Measurements from ENCODE around the gene AQP7.

Gene AQP7

DNA sequence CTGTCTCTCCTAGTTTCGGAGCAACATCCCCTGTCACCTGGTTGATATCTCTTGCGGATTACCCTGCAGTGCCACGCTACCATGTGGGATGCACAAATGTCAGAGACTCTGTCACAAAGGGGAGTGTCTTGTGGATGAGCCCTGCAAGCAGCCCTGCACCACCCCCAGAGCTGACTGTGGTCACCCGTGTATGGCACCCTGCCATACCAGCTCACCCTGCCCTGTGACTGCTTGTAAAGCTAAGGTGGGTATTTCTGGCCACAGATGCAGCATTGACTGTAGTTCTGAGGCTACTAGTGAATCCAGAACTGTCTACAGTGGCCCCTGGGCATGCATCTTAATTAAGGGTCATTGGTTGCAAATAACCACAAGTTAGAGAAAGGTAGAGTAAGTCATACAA, 50.8 kb downstream of the AQP7 start:
- Histone ChIP-seq H3K4me3 (ENCODE audit: low read depth, low read length) (no peak overlapping the region), H3K9ac (ENCODE audit: low read depth, low read length) (no peak overlapping the region), H3K36me3 (ENCODE audit: control insufficient read depth, insufficient read depth, low read length) (peaks cover 17% of the 10 kb centered on the region), H3K4me1 (ENCODE audit: control insufficient read depth, insufficient read depth, low read length) (no peaks in the 10 kb centered on the region), H3K27me3 (ENCODE audit: control insufficient read depth, insufficient read depth, low read length) (no peaks in the 10 kb centered on the region), H3K9me3 (ENCODE audit: control insufficient read depth, insufficient read depth, low read length) (no peaks in the 10 kb centered on the region)

DNA sequence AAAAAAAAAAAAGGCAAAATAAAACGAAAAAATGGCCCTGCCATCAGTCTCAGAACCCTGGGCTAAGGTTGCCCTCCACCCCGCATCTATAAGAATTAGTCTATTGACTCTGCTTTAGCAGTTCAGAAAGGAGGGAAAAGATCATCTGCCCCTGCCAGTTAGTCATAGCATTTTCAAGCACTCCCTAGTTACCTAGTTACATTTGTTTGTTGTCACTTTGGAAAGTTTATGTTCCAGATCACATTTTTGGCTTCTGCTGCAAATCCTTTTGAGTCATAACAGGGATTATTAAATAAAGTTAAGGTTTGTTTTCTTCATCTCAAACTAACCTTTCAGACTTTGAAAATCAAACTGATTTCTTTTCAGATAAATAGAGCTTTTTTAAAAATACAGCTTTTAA, 52.1 kb downstream of the AQP7 start:
- no peaks in the 10 kb centered on the region for H3K9me3 ChIP-seq (ENCODE audit: control insufficient read depth, insufficient read depth, low read length)
- H3K27me3 ChIP-seq (ENCODE audit: control insufficient read depth, insufficient read depth, low read length): no peaks in the 10 kb centered on the region
- H3K4me1 ChIP-seq (ENCODE audit: control insufficient read depth, insufficient read depth, low read length): no peaks in the 10 kb centered on the region
- no peak overlapping the region for H3K4me3 ChIP-seq (ENCODE audit: low read depth, low read length)
- H3K36me3 ChIP-seq (ENCODE audit: control insufficient read depth, insufficient read depth, low read length): peaks cover 24% of the 10 kb centered on the region
- H3K9ac ChIP-seq (ENCODE audit: low read depth, low read length): no peak overlapping the region

DNA sequence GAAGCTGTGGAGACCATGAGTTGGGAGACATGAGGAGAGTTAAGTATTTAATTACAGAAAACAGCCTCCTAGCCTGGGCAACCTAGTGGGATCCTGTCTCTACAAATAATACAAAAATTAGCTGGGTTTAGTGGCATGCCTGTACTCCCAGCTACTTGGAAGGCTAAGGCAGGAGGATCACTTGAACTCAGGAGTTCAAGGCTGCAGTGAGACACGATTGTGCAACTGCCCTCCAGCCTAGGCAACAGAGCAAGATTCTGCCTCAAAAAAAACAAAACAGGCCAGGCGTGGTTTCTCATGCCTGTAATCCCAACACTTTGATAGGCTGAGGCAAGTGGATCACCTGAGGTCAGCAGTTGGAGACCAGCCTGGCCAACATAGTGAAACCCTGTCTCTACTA, 52.6 kb downstream of the AQP7 start:
- no peak overlapping the region for H3K9ac ChIP-seq (ENCODE audit: low read depth, low read length)
- no peaks in the 10 kb centered on the region for H3K4me1 ChIP-seq (ENCODE audit: control insufficient read depth, insufficient read depth, low read length)
- peaks cover 20% of the 10 kb centered on the region for H3K36me3 ChIP-seq (ENCODE audit: control insufficient read depth, insufficient read depth, low read length)
- no peaks in the 10 kb centered on the region for H3K27me3 ChIP-seq (ENCODE audit: control insufficient read depth, insufficient read depth, low read length)
- H3K4me3 ChIP-seq (ENCODE audit: low read depth, low read length): no peak overlapping the region
- H3K9me3 ChIP-seq (ENCODE audit: control insufficient read depth, insufficient read depth, low read length): no peaks in the 10 kb centered on the region

DNA sequence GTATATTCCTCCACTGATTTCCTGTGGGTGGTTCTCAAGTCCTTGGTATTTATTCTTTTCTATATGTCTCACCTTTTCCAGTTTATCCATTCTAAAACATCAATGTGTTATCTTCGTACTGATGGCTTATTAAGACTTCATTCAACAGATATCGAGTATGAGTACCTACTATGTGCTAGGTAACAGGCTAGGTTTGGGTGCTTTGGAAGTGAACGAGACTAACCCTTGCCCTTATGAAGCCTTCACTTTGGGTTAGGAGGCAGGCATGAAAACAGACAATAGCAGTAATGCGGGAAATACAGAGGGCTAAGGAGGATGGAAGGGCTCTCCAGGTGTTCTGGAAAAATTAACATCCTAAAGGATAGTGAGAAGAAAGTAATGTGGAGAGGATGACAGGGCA, 53.4 kb downstream of the AQP7 start:
- peaks cover 23% of the 10 kb centered on the region for H3K36me3 ChIP-seq (ENCODE audit: control insufficient read depth, insufficient read depth, low read length)

DNA sequence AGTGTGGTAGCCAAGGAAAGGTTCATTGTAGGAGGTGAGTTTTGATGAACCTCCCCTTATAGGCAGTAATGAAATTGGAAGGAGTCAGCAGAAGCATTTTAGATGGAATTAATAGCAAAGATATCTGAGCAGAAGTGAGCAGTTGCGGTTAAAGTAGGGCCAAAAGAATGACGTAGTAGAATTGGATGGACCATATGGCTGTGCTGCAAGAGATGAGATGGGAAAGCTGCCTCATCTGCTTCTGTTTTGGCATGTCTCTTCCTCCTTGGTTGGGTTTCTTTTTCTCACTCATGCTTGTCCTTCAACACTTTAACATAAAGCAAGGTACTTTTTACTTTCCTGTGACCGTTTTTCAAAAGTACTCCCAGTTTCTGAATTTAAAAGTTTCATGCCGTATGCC, 55.8 kb downstream of the AQP7 start:
- Histone ChIP-seq H3K9me3 (ENCODE audit: control insufficient read depth, insufficient read depth, low read length) (no peaks in the 10 kb centered on the region), H3K36me3 (ENCODE audit: control insufficient read depth, insufficient read depth, low read length) (peaks cover 25% of the 10 kb centered on the region), H3K9ac (ENCODE audit: low read depth, low read length) (no peak overlapping the region), H3K4me3 (ENCODE audit: low read depth, low read length) (no peak overlapping the region), H3K4me1 (ENCODE audit: control insufficient read depth, insufficient read depth, low read length) (no peaks in the 10 kb centered on the region), H3K27me3 (ENCODE audit: control insufficient read depth, insufficient read depth, low read length) (no peaks in the 10 kb centered on the region)

More for the DNA sequence above, 53.4 kb downstream of the AQP7 start:
- no peaks in the 10 kb centered on the region for H3K9me3 ChIP-seq (ENCODE audit: control insufficient read depth, insufficient read depth, low read length)
- no peaks in the 10 kb centered on the region for H3K27me3 ChIP-seq (ENCODE audit: control insufficient read depth, insufficient read depth, low read length)
- no peak overlapping the region for H3K9ac ChIP-seq (ENCODE audit: low read depth, low read length)
- no peaks in the 10 kb centered on the region for H3K4me1 ChIP-seq (ENCODE audit: control insufficient read depth, insufficient read depth, low read length)
- H3K4me3 ChIP-seq (ENCODE audit: low read depth, low read length): no peak overlapping the region

DNA sequence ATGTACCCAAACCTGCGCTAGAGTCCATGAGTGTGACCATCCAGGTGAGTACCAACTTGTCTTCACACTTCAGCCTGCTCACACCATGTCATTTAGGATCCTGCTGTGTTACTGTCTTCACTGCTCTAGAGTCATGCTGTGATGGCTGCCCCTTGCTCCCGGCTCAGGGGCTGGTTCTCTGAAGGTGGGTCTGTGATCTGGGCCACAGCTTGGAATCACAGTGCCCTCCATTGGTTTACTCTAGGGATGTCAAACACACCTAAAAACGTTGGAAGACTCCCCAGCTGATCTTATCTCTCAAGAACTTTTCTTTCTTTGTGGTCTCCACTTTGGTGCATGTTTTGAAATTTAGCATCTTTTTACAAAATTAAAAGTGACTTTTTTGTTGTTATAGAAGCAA, 58.2 kb downstream of the AQP7 start:
- Histone ChIP-seq H3K9ac (ENCODE audit: low read depth, low read length) (no peak overlapping the region), H3K4me1 (ENCODE audit: control insufficient read depth, insufficient read depth, low read length) (no peaks in the 10 kb centered on the region), H3K36me3 (ENCODE audit: control insufficient read depth, insufficient read depth, low read length) (peaks cover 46% of the 10 kb centered on the region), H3K4me3 (ENCODE audit: low read depth, low read length) (no peak overlapping the region), H3K27me3 (ENCODE audit: control insufficient read depth, insufficient read depth, low read length) (no peaks in the 10 kb centered on the region), H3K9me3 (ENCODE audit: control insufficient read depth, insufficient read depth, low read length) (peaks cover 10% of the 10 kb centered on the region)

DNA sequence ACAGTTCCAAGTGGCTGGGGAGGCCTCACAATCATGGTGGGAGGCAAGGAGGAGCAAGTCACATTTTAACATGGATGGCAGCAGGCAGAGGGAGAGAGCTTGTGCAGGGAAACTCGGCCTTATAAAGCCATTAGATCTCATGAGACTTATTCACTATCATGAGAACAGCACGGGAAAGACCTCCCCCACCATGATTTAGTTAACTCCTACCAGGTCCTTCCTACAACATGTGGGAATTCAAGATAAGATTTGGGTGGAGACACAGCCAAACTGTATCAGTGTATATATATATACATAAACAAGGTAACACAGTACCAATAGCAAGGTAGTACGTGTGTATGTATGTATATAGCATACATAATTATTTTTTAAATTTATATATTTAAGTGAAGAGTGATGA, 61.2 kb downstream of the AQP7 start:
- no peaks in the 10 kb centered on the region for H3K27me3 ChIP-seq (ENCODE audit: control insufficient read depth, insufficient read depth, low read length)
- peaks cover 43% of the 10 kb centered on the region for H3K36me3 ChIP-seq (ENCODE audit: control insufficient read depth, insufficient read depth, low read length)
- peaks cover 14% of the 10 kb centered on the region for H3K9me3 ChIP-seq (ENCODE audit: control insufficient read depth, insufficient read depth, low read length)
- H3K4me3 ChIP-seq (ENCODE audit: low read depth, low read length): no peak overlapping the region
- no peaks in the 10 kb centered on the region for H3K4me1 ChIP-seq (ENCODE audit: control insufficient read depth, insufficient read depth, low read length)
- H3K9ac ChIP-seq (ENCODE audit: low read depth, low read length): no peak overlapping the region

DNA sequence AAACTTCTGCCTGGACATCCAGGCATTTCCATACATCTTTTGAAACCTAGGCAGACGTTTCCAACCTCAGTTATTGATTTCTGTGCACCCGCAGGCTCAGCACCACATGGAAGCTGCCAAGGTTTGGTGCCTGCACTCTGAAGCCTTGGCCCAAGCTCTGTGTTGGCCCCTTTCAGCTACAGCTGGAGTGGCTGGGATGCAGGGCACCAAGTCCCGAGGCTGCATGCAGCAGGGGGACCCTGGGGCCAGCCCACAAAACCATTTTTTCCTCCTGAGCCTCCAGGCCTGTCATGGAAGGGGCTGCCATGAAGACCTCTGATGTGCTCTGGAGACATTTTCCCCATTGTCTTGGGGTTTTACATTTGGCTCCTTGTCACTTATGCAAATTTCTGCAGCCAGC, 62.2 kb downstream of the AQP7 start:
- no peak overlapping the region for H3K9ac ChIP-seq (ENCODE audit: low read depth, low read length)
- no peaks in the 10 kb centered on the region for H3K27me3 ChIP-seq (ENCODE audit: control insufficient read depth, insufficient read depth, low read length)
- H3K4me1 ChIP-seq (ENCODE audit: control insufficient read depth, insufficient read depth, low read length): no peaks in the 10 kb centered on the region
- H3K4me3 ChIP-seq (ENCODE audit: low read depth, low read length): no peak overlapping the region
- H3K36me3 ChIP-seq (ENCODE audit: control insufficient read depth, insufficient read depth, low read length): peaks cover 40% of the 10 kb centered on the region
- H3K9me3 ChIP-seq (ENCODE audit: control insufficient read depth, insufficient read depth, low read length): peaks cover 14% of the 10 kb centered on the region
